ENCODE results near the gene YEATS2.

GRCh38 chr3:183811638-183812037 lies 114.0 kb downstream of the YEATS2 start:
- TF ChIP-seq CTCF (IDR thresholded peaks at IDR 0.05; ENCODE audit: extremely low read depth in 1 of 2, insufficient read depth in 1 of 2, low read depth in 1 of 2, low read length in 2 of 2) (no peak), POLR2A (IDR thresholded peaks at IDR 0.05; ENCODE audit: low read depth, low read length) (no peak)
